ENCODE measurements around the gene DHRSX.

- TF ChIP-seq POLR2A (IDR thresholded peaks at IDR 0.05) (no peak), POLR2AphosphoS5 (IDR thresholded peaks at IDR 0.05) (no peak)
Observed at GRCh38 chrX:2513121-2513664, 12.4 kb upstream of the DHRSX start.
